Neural cell (in vitro differentiated cells): ENCODE data around the gene RNASEL.

Experiments
- CTCF ChIP-seq: fragments of 450-650 bp; IDR thresholded peaks from 2 replicates; pipeline ENCODE4 v1.5.1; 2014; ENCODE audit warnings: antibody characterized with exemption, mild to moderate bottlenecking, moderate library complexity; ENCODE audit not compliant: poor library complexity, severe bottlenecking
- MXI1 ChIP-seq: fragments of 450-650 bp; conservative IDR thresholded peaks from 2 replicates; pipeline ENCODE4 v1.6.1; 2014; ENCODE audit warnings: antibody characterized with exemption, mild to moderate bottlenecking; ENCODE audit not compliant: poor library complexity, severe bottlenecking
- POLR2AphosphoS5 ChIP-seq: IDR thresholded peaks from 2 replicates; pipeline ENCODE4 v1.6.1; 2012
- TAF1 ChIP-seq: IDR thresholded peaks from 2 replicates; pipeline ENCODE4 v1.6.1; 2012; ENCODE audit warnings: low read depth

- TF ChIP-seq MXI1, result no peak
- TF ChIP-seq CTCF, result no peak
- no peak for TF ChIP-seq TAF1
- TF ChIP-seq POLR2AphosphoS5, result no peak
These were observed 41.5 kb upstream of the RNASEL start for GRCh38 chr1:182630586-182630985.
